Measurements from ENCODE around the gene GCNT1.

DNA sequence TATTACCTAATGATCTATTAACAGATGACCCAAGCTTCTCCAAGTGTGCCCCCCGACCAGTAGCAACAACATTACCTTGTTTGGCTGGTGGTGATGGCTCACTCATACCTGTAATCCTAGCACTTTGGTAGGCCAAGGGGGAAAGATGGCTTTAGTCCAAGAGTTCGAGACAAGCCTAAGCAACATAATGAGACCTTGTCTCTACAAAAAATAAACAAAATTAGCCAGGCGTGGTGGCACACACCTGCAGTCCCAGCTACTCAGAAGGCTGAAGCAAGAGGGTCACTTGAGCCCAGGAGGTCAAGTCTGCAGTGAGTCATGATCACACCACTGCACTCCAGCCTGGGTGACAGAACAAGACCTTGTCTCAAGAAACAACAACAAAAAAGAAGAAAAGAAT lies 62.9 kb downstream of the GCNT1 start:
- no peak for TF ChIP-seq ARNTL (CRISPR knock-in tag; IDR thresholded peaks at IDR 0.05; ENCODE audit: borderline replicate concordance, low read depth)
- TF ChIP-seq RARB (CRISPR knock-in tag; IDR thresholded peaks at IDR 0.05): no peak
- TF ChIP-seq BACH2 (CRISPR knock-in tag; IDR thresholded peaks at IDR 0.05; ENCODE audit: borderline replicate concordance): no peak
- no peak for TF ChIP-seq ISL1 (CRISPR knock-in tag; IDR thresholded peaks at IDR 0.05)
- TF ChIP-seq, protein P1, sequence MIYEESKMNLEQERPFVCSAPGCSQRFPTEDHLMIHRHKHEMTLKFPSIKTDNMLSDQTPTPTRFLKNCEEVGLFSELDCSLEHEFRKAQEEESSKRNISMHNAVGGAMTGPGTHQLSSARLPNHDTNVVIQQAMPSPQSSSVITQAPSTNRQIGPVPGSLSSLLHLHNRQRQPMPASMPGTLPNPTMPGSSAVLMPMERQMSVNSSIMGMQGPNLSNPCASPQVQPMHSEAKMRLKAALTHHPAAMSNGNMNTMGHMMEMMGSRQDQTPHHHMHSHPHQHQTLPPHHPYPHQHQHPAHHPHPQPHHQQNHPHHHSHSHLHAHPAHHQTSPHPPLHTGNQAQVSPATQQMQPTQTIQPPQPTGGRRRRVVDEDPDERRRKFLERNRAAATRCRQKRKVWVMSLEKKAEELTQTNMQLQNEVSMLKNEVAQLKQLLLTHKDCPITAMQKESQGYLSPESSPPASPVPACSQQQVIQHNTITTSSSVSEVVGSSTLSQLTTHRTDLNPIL (CRISPR knock-in tag; IDR thresholded peaks at IDR 0.05; ENCODE audit: low read depth): no peak
- TF ChIP-seq ZFP3 (CRISPR knock-in tag; IDR thresholded peaks at IDR 0.05): no peak
- no peak for TF ChIP-seq ZNF565 (CRISPR knock-in tag; conservative IDR thresholded peaks at IDR 0.05; ENCODE audit: low read depth)
- no peak for TF ChIP-seq TCF4 (CRISPR knock-in tag; IDR thresholded peaks at IDR 0.05; ENCODE audit: borderline replicate concordance)
- TF ChIP-seq, protein P2, sequence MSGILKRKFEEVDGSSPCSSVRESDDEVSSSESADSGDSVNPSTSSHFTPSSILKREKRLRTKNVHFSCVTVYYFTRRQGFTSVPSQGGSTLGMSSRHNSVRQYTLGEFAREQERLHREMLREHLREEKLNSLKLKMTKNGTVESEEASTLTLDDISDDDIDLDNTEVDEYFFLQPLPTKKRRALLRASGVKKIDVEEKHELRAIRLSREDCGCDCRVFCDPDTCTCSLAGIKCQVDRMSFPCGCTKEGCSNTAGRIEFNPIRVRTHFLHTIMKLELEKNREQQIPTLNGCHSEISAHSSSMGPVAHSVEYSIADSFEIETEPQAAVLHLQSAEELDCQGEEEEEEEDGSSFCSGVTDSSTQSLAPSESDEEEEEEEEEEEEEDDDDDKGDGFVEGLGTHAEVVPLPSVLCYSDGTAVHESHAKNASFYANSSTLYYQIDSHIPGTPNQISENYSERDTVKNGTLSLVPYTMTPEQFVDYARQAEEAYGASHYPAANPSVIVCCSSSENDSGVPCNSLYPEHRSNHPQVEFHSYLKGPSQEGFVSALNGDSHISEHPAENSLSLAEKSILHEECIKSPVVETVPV (CRISPR knock-in tag; IDR thresholded peaks at IDR 0.05): no peak
- TF ChIP-seq PATZ1 (CRISPR knock-in tag; IDR thresholded peaks at IDR 0.05; ENCODE audit: borderline replicate concordance): no peak
